GM03348 (cell line): ENCODE data around the gene TMEM269.

Experiments
- DNase-seq: peaks from one replicate; pipeline ENCODE4 v3.0.0; 2012; ENCODE audit warnings: low spot score

The TMEM269 gene, protein sequence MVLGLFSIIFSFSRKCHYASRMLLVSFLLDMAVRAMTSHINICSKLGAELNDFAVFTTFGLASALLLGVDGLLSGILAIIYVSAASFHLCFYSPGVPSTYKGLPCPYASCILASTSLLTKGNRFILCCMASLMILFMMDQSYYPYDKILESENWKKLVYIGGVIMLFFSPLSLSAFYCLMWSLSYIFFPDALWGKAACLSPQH

DNA sequence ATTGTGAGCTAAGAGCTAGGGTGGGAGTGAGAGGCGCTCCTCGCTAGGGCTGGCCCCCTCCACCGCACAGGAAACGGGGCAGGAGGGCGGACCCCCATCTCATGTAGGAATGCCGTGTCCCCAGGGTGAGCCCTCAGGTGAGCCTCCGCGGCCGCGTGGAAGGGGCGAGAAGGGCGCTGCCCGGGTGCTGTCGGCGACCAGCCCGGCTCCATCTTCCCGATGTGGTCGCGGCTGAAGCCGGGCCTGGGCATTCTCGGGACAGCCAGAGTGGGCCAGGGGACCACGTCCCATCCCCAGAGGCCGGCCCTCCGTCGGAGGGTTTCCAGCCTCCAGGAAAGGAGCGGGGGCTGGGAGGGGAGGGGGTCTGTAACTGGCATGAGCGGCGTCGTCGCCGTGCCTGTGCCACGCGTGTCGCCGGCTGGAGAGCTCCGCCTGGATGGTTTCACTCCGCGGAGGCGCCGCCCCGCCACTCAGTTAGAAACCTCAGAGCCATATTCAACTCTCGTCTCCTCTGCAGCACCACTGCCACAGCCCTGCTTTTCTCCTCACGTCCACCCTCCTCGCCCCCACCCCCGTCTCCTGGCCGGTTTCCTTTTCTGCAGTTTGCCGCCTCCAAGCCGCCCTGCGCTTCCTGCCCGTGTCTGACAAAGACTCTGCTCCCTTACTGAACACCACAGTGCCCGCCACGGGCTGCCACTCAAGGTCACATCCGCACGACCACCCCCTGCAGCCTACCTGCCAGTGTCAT is at the start of gene TMEM269:
Gene TMEM269, plus strand, starts transcription at position 46 of the 748 bp plus-strand sequence. CDS start 4,903 bp downstream, outside the sequence.
- peak; percentile 55 for DNase-seq

DNA sequence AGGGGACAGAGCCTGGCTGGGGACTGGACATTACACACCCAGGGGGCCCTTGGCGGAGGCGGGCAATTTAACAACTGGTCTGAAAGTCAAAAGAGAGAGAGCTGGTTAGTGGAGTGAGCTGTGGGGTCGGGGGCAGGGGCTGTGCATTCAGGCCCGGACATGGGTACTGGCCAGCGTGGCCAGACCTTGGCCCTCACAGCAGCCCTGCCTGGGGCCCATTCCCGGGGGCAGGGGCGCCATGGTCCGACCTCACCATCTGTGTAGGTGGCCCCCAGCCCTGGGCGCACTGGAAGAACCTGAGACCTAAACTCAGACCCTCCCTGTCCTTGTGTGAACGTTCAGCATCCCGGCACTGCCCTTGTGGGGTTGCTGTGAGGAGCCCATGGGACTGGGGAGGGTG is 49.7 kb upstream of the TMEM269 start:
- DNase-seq, result no peak

DNA sequence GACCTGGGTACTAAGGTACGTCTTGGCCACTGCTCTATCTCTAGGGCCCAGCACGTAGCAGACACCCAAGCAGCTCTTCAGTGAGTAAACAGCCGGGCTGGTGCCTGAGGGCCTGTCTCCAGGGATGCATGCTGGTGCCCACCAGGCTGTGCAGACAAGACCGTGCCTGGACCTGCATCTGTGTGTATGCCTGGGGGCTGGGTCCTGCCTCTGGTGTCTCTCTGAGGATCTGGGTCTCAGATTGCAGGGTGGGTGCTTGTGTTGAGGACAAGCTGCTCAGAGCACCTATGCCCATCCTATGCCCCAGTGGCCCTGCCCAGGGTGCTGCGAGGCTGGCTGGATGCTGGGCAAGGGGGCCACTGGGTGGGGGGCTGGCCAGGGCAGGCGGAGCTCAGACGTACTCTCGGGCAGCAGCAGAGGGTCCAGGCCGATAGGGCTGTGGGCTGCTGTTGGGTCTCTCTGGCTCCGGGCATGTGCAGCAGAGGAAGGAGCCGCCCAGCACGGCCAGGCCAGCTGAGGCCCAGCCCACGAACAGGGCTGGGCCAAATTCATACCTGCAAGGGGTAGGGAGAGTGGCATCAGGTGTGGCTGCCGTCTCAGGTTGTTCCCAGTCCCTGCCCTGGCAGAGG is 49.2 kb upstream of the TMEM269 start:
- no peak for DNase-seq

DNA sequence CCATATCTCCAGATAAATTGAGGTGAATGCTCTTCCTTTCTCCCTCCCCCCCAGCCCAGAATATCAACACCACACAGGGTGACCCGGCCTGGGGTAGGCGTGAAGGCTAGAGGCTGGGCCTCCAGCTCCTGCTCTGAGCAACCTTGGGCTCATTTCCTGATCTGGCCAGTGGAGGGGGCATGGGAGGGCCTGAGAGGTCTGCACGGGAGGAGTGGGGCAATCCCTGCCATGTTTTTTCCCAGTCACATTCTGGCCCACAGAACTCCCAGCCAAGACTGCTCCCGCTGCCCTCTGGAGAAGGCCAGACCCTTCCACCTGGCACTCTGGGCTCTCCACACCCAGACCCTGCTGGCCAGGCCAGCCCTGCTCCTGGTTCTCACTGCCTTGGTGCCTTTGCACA is 48.6 kb upstream of the TMEM269 start:
- peak; percentile 62 for DNase-seq

DNA sequence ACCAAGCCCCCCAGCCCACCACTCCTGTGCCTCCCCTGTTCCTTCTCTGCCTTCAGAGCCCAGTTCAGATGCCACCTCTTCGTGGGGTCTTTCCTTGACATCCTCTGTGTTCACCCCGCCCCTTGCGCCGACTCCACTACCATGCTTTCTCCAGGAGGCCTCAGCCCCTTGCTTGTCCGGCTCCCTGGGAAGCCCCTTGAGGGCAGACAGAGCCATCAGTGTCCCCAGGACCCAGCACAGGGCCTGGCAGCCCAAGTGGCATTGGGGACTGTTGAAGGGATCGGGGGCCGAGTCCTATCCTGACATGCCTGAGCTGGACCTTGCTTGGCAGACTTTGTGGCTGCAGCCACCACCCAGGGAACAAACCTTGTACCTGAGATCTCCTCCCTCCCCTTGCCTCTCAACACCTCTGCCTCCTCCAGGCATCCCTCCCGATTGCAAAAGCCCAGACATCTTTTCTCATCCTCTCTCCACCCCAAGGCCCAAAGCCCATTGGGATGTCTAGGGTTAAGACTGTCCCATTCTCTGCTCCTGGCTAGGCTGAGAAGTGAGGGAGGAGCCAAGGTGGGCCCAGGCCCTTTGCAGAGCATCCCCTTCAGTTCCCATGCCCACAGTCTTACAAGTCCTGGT is 48.1 kb upstream of the TMEM269 start:
- no peak for DNase-seq

DNA sequence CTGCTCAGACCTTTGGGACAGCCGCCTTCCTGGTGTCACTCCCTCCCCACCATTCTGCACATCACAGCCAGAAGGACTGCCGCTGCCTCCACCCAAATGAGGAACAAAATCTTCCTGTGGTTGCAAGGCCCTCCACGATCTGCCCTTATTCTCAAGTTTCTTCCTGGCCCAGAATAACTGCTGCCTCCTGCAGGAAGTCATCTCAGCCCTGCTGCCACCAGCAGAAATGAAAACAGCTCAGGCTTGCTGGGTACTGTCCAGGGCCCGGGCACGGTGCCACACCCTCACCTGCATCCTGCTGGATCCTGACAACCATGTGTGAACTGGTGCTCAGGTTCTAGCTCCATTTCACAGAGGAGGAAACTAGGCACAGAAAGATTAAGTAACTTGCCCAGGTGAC is 47.5 kb upstream of the TMEM269 start:
- no peak for DNase-seq

DNA sequence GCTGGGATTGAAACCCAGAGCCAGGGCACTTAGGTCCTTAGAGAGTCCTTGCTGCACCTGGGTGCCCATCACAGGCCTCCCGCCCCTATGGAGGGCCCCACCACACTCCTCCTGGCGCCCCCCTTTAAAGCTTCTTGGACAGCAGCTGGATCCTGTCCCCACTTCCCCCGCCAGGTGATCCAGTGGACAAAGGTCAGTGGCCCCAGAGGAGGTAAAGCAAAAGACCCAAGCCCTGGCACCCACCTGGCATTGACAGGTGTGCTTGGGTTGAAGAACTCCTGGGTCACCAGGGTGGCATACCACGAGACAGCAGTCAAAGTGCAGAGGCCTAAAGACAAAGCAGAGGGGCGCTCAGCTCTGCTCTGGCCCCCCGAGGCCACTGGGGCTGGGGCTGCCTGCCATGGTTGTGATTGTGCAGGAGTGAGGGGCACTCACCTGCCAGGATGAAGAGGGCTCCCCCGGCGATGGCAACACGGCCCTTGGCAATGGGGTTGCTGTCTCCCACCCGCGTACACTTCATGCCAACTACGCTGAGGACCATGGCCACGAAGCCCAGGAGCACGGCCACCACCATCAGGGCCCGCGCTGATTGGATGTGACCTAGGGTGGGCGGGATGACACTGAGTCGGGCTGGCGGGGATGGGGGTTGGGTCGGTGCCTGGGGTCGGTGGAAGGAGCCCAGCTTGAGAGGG is 46.7 kb upstream of the TMEM269 start:
- DNase-seq, result no peak

DNA sequence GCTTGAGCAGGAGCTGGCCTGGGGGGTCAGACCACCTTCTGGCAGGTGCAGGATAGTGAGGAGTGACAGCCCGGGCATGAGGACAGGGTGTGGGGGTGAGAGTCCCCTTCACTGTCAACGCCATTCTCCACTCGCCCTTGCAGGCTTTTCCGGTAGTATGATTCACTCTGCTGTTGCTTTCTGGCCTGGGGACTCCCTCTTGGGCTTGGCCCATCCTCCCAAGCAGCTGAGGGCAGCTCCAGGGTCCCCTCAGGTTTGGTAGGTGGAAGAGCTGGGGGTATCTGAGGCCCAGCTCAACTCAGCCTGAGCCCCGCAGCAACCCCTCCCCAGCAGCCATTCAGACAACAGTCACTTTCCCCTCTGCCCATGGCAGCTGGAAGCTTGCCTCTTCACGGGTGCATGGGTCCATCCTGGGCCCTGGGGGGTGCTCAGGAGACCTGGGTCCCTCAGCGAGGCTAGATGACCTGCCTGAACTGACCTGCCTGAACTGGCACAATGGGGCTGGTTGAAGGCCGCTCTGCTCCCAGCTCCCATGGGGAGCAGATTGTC is 46.0 kb upstream of the TMEM269 start:
- DNase-seq, result no peak

DNA sequence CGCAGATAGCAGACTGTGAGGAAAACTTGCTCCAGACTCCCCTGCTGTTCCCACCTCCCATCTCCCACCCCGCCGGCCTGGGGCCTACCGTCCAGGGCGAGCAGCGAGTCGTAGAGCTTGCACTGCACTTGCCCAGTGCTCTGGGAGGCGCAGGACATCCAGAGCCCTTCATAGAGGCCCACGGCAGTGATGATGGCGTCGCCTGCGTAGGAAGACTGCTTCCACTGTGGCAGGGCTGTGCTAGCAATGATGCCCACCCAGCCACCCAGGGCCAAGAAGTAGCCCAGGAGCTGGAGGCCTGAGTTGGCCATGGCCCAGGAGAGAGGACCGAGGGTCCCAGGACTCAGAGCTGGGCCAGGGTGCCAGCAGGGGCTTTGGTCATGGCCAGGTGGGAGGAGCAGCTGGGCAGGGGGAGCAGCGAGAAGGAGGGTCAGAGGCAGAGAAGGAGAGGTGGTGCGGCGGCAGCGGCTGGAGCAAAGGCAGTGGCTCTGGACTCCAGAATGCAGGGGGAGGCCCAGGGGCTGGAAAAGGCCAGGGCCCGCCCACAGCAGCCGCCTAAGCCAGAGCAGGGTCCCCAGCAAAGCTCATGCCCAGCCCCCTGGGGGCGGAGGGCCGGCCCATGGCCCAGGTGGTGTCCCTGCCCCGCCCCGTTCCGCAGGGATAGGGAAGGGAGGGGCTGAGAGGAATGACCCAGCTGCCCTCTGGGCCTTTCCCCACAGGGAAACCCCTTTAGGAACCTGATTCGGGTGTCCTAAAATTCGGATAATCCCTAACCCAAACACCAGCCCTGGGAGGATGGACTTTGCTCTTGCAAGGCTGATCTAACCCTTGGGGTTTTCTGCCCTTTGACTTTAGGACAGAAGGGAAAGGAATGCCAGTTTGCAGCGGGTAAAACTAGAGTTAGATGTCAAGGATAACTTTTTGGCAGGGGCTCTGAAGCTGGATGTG is 44.8 kb upstream of the TMEM269 start, which contains the start of gene CLDN19:
Gene CLDN19, minus strand, starts transcription at position 484 of the 948 bp plus-strand sequence. Its CDS starts 173 bp downstream, at position 311.
- no peak for DNase-seq

DNA sequence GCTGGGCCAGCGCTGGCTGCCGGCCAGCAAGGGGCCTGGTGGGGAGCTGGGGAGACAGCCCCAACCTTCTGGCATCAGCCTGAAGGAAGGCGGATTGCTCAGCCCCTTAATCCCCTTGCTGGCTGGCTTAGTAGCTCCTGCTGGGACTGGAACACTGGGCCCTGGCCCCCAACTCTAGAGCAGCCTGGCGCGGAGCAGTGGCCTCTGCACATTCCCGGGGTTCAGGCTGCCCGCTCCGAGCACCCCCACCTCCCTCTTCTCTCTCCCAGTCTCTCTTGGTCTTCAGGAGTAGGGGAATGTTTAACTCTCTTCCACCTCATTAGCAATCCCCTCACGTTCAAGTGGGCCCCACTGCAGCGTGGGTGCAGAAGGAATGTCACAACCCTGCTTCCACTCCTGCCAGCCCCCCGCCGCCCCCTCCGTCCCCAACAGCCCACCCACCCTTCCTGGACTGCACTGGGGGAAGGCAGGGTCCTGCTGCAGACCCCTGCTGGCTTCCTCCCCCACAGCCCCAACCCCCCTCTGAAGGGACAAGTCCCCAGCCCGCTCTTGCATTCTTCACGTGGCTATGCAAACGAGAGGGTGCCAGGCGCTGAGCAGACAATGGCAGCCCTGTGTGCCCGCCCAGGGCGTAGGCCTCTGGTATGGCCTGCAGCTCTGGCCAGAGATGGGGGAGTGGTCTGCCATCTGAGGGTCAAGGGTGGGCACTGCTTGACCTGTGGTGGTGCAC is 43.8 kb upstream of the TMEM269 start:
- DNase-seq, result no peak

DNA sequence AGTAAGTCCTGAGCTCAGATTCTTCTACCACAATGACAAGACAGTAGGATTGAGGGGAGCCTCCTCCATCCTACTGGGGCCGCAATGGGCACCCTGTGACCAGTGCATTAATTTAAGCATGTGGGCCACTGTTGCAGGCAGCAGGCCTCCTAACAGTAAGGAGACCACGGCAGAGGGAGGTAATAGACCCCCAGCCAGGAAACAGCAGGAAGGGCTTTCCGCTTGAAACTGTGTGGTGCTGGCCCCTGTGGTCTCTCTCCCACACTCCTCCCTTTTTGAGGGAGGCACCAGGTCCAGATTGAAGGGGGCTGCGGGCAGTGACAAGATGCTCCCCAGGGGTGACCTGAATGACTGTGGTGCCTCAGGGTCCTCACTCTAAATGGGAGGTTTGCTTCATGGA is 43.1 kb upstream of the TMEM269 start:
- no peak for DNase-seq

DNA sequence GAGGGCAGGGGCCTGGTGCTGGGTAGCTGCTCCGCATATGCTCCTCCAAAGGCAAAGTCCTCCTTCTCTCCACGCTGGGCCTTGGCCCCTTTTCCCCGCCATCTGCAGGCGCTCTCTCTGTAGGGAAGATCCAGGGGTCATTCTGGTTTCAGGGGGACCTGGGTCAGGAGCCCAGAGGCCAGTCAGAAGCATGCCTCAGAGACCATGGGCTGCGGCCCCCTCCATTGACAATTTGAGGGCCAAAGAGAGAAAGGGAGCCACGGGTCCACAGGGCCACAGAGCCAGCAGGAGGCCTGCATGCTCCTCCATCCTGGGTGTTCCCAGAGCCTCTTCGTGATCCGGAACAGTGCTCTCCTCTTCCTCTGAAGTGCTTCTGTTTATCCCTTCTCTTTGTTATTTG is 42.6 kb upstream of the TMEM269 start:
- DNase-seq, result no peak

DNA sequence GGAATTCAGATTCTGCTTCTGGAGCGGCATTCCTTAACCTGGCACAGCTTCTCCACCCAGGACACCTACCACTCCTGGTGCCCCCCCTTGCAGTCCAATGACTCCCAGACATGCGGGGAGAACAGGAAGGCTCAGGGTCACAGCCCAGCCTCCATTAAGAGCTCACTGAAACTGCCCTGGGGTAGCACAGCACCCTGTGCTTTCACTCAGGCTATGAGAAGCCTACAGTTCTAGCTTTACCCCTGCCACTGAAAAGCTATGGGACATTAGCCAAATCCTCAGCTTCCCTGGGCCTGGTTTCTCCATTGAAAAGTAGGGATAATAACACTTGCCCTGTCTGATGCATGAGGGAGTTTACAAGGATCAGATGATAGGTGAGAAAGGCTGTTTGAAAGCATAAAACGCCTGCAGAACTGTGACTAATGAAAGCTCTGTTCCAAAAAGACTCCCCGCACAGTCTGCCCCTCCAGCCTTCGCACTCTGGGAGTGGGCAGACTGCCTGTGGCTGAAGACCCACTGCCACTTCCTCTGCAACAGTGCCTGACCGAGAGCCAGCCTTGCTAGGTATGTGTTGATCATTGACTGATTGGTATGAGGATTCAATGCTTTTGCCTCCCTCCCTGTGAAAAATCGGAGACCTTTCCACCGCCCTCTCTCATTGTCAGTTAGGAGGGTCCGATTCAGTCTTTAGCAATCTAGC is 42.0 kb upstream of the TMEM269 start:
- DNase-seq, result no peak

DNA sequence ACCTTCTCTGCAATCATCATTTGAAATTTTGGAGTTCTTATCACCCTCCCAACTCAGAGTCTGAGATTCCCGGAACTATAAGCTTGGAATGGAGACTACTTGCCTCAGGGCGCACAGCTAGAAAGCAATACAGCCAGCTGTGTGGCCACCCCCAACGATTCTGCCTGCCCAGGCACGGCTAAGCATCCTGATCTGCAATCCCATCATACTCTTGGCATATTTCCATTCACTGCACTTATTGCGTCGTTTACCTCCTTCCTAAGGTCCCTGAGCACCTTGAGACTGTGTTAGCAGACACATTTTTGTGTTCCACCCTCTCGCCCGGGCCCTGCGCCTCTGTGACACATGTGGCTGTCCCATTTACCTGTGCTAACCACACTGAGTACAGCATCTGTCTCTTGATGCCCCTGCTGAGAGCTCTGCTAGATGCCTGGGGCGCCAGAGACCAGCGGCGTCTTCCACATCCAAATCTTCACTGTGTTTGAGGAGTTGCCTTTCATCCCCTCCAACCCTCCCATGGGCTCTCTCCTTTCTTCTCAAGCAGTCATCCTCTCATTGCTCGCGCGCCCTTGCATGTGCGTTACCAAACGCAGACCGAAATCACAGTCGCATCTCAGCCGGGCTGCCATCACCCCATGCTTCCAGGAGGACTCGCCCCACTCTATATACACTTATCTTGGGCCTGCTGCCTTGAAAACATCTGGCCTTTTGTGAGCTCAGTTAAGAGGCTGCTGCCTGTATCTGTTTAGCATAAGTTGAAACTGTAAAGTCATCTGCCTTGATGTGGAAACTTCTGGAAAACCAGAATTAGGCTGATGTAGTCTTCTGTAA is 41.3 kb upstream of the TMEM269 start:
- no peak for DNase-seq

DNA sequence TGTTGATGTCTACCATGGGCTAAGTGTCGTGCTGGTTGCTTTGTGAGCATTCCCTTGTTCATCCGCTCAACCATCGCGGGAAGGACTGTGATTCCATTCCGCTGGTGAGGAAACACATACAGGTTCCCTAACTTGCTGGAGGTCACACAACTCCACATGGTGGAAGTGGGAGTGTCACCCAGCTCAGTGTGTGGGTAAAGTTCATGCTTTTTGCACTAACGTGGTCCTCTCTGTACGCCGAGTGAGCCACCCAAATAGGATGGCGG is 40.7 kb upstream of the TMEM269 start:
- no peak for DNase-seq

DNA sequence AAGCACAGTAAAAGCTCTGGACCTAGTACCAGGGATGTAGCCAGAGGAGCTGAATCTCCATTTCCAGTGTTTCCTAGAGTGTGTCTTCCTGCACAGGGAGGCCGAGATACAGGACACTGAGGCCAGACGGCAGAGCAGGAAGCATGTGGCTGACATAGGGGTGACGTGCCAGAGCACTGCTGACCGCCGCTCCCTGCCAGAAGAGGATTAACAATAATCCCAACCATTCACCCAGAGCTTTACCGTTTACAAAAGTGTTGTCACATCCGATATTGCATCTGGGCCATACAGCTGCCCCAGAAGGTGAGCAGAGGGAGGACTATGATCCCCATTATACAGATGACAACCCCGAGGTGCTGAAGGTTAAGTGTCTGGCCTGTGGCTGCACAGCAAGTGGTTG is 38.9 kb upstream of the TMEM269 start:
- DNase-seq, result no peak

DNA sequence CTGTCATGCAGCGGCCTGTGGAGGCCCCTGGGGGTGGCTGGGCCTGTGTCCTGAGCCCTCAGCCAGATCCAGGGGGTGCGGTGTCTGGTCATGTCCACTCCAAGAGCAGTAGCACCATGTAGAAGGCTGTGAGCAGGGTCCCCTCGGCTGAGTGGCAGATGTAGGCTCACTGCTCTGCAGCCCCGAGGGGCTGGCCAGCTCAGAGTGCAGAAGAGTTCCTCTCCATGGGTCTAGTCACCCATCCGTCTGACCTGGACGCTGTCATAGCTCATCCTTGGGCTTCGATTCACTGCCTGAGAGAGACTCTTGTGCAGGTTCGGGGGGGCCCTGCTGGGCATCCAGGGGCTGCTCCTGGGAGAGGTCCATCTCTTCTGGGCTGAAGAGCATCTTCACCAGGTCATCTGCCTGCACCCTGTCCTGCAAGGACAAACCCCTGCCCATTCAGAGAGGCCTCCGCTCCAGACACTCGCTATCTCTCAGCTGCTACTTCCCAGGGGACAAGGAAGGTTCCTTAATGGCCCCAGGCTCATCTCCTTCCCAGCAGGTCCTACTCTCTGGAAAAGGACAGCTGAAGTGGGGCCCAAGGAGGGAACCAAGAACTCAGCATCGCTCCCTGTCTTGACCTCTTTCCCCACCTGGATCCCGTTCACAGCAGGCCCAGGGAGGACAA is 38.2 kb upstream of the TMEM269 start:
- no peak for DNase-seq

DNA sequence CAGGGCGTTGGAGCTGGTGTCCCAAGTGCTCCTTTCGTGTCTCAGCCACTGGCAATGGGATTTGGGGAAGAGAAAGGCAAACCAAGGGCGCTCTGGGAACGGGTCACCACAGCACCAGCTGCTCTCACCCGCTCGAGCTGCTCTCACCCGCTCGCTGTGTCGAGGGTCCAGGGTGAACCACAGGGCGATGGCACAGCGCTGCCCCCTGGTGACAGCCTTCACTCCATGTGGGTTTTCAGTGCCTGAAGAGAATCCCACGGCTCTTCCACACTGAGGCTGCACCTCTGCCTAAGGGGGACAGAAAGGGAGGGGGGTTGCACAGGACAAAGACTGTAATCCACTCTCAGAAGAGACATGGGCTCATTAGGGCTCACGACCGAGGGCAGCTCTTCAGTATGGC is 37.7 kb upstream of the TMEM269 start:
- peak; percentile 47 for DNase-seq
